ENCODE measurements around the gene NTMT2.
"Not testable (repeated sequence)": the region's sequence is repeated elsewhere in the genome, so short reads cannot be mapped to it uniquely, and the experiment has no call there.

NTMT2 gene

GRCh38 chr1:170156594-170156993, 10.8 kb downstream of the NTMT2 start:
- H3K4me3 ChIP-seq (ENCODE audit: low read depth, low read length), result no peak overlapping the region

GRCh38 chr1:170157820-170158219, 12.1 kb downstream of the NTMT2 start:
- no peak overlapping the region for H3K4me3 ChIP-seq (ENCODE audit: low read depth, low read length)

GRCh38 chr1:170162459-170163246, 16.9 kb downstream of the NTMT2 start:
- no peak overlapping the region for H3K4me3 ChIP-seq (ENCODE audit: low read depth, low read length)

GRCh38 chr1:170164103-170164763, 18.5 kb downstream of the NTMT2 start:
- H3K4me3 ChIP-seq (ENCODE audit: low read depth, low read length), result no peak overlapping the region

- no peak overlapping the region for H3K4me3 ChIP-seq (ENCODE audit: low read depth, low read length)
These were observed 20.9 kb downstream of the NTMT2 start for GRCh38 chr1:170166518-170167180.

- no peak overlapping the region for H3K4me3 ChIP-seq (ENCODE audit: low read depth, low read length)
These were observed 22.5 kb downstream of the NTMT2 start for GRCh38 chr1:170168265-170168664.

- H3K4me3 ChIP-seq (ENCODE audit: low read depth, low read length), result not testable (repeated sequence)
These were observed 24.8 kb downstream of the NTMT2 start for GRCh38 chr1:170170513-170170912.

- no peak overlapping the region for H3K4me3 ChIP-seq (ENCODE audit: low read depth, low read length)
These were observed 28.6 kb downstream of the NTMT2 start for GRCh38 chr1:170174395-170174794.

GRCh38 chr1:170175041-170175440, 29.3 kb downstream of the NTMT2 start:
- no peak overlapping the region for H3K4me3 ChIP-seq (ENCODE audit: low read depth, low read length)

- H3K4me3 ChIP-seq (ENCODE audit: low read depth, low read length), result no peak overlapping the region
These were observed 29.7 kb downstream of the NTMT2 start for GRCh38 chr1:170175484-170175883.

GRCh38 chr1:170176772-170177171, 31.0 kb downstream of the NTMT2 start:
- no peak overlapping the region for H3K4me3 ChIP-seq (ENCODE audit: low read depth, low read length)

- H3K4me3 ChIP-seq (ENCODE audit: low read depth, low read length), result no peak overlapping the region
These were observed 36.7 kb downstream of the NTMT2 start for GRCh38 chr1:170182442-170182841.

GRCh38 chr1:170192546-170192945, 46.8 kb downstream of the NTMT2 start:
- H3K4me3 ChIP-seq (ENCODE audit: low read depth, low read length), result no peak overlapping the region

GRCh38 chr1:170194451-170194850, 48.7 kb downstream of the NTMT2 start:
- H3K4me3 ChIP-seq (ENCODE audit: low read depth, low read length), result no peak overlapping the region

- no peak overlapping the region for H3K4me3 ChIP-seq (ENCODE audit: low read depth, low read length)
These were observed 50.9 kb downstream of the NTMT2 start for GRCh38 chr1:170196490-170197236.

GRCh38 chr1:170198090-170198489, 52.3 kb downstream of the NTMT2 start:
- H3K4me3 ChIP-seq (ENCODE audit: low read depth, low read length), result no peak overlapping the region

GRCh38 chr1:170198584-170198983, 52.8 kb downstream of the NTMT2 start:
- H3K4me3 ChIP-seq (ENCODE audit: low read depth, low read length), result no peak overlapping the region

- no peak overlapping the region for H3K4me3 ChIP-seq (ENCODE audit: low read depth, low read length)
These were observed 54.4 kb downstream of the NTMT2 start for GRCh38 chr1:170200161-170200560.

GRCh38 chr1:170200621-170201397, 55.0 kb downstream of the NTMT2 start:
- H3K4me3 ChIP-seq (ENCODE audit: low read depth, low read length), result no peak overlapping the region

GRCh38 chr1:170203693-170204092, 57.9 kb downstream of the NTMT2 start:
- no peak overlapping the region for H3K4me3 ChIP-seq (ENCODE audit: low read depth, low read length)
